HEK293 (cell line): ENCODE results near the gene NCAPD3.
A peak's percentile ranks its signal among the peaks of the same experiment; 100 is the strongest.

Experiments
- CTCF ChIA-PET: fragments of 350-600 bp; formaldehyde crosslinking; extraction: SDS; loops from one replicate; lab custom pipeline; 2021; ENCODE audit warnings: antibody characterized with exemption; lab: Yijun Ruan, JAX
- POLR2A ChIA-PET: fragments of 300-600 bp; formaldehyde crosslinking; extraction: SDS; loops from one replicate; lab custom pipeline; 2020; ENCODE audit warnings: antibody characterized with exemption, inconsistent platforms; lab: Yijun Ruan, JAX
- H3K27ac ChIP-seq: fragments of 200-500 bp; sonication (Bioruptor generic); 2 replicates; pipeline ENCODE4 v1.5.1; 2014; ENCODE audit warnings: low read depth, low read length, control low read depth, inconsistent platforms; ENCODE audit errors: extremely low read depth
- H3K36me3 ChIP-seq, 2 experiments: fragments of 200-500 bp in 1 of 2; sonication (Bioruptor generic) in 1 of 2; 1 replicate in 1 of 2; 2 replicates in 1 of 2; pipeline ENCODE4 v1.5.1; 2014 to 2017; ENCODE audit warnings: inconsistent platforms in 2 of 2, low read length in 2 of 2; ENCODE audit not compliant: control insufficient read depth in 2 of 2, insufficient read depth in 1 of 2
- H3K4me1 ChIP-seq: fragments of 200-500 bp; sonication (Bioruptor generic); 2 replicates; pipeline ENCODE4 v1.5.1; 2014; ENCODE audit warnings: mild to moderate bottlenecking, low read length, inconsistent platforms; ENCODE audit not compliant: control insufficient read depth, insufficient read depth
- H3K4me3 ChIP-seq: 2 replicates; pipeline ENCODE4 v1.5.1; 2011; ENCODE audit warnings: low read depth, mild to moderate bottlenecking, control low read depth, low read length, moderate library complexity
- H3K9me3 ChIP-seq: fragments of 200-500 bp; sonication (Bioruptor generic); 2 replicates; pipeline ENCODE4 v1.5.1; 2014; ENCODE audit warnings: low read depth, low read length, inconsistent platforms; ENCODE audit not compliant: control insufficient read depth, insufficient read depth
- GLIS1 ChIP-seq: fragments of 450-650 bp; formaldehyde crosslinking; IDR thresholded peaks from 2 replicates; pipeline ENCODE4 v1.5.1; 2016; ENCODE audit warnings: missing biosample characterization, missing genetic modification characterization
- ZBTB17 ChIP-seq: fragments of 450-650 bp; formaldehyde crosslinking; IDR thresholded peaks from 2 replicates; pipeline ENCODE4 v1.5.1; 2016; ENCODE audit warnings: missing biosample characterization, missing genetic modification characterization
- ZBTB8A ChIP-seq: fragments of 450-650 bp; formaldehyde crosslinking; IDR thresholded peaks from 2 replicates; pipeline ENCODE4 v1.5.1; 2016; ENCODE audit warnings: missing biosample characterization, missing genetic modification characterization
- ZEB2 ChIP-seq: fragments of 450-650 bp; formaldehyde crosslinking; IDR thresholded peaks from 2 replicates; pipeline ENCODE4 v1.5.1; 2016; ENCODE audit warnings: missing biosample characterization, missing genetic modification characterization
- ZNF114 ChIP-seq: fragments of 450-650 bp; formaldehyde crosslinking; IDR thresholded peaks from 2 replicates; pipeline ENCODE4 v1.5.0; 2017; ENCODE audit warnings: missing biosample characterization, missing genetic modification characterization
- ZNF214 ChIP-seq: fragments of 450-650 bp; formaldehyde crosslinking; IDR thresholded peaks from 2 replicates; pipeline ENCODE4 v1.5.1; 2017; ENCODE audit warnings: missing biosample characterization, mild to moderate bottlenecking, missing genetic modification characterization, borderline replicate concordance
- ZNF221 ChIP-seq: fragments of 450-650 bp; formaldehyde crosslinking; IDR thresholded peaks from 2 replicates; pipeline ENCODE4 v1.5.1; 2017; ENCODE audit warnings: missing biosample characterization, missing genetic modification characterization, borderline replicate concordance
- ZNF302 ChIP-seq: fragments of 450-650 bp; formaldehyde crosslinking; IDR thresholded peaks from 2 replicates; pipeline ENCODE4 v1.5.1; 2016; ENCODE audit warnings: missing biosample characterization, missing genetic modification characterization, low read depth
- ZNF391 ChIP-seq: fragments of 450-650 bp; formaldehyde crosslinking; IDR thresholded peaks from 2 replicates; pipeline ENCODE4 v1.5.1; 2016; ENCODE audit warnings: low read depth, missing biosample characterization, missing genetic modification characterization, borderline replicate concordance
- ZNF571 ChIP-seq: fragments of 450-650 bp; formaldehyde crosslinking; IDR thresholded peaks from 2 replicates; pipeline ENCODE4 v1.5.0; 2017; ENCODE audit warnings: missing biosample characterization, missing genetic modification characterization
- ZSCAN23 ChIP-seq: fragments of 450-650 bp; formaldehyde crosslinking; IDR thresholded peaks from 2 replicates; pipeline ENCODE4 v1.5.1; 2016; ENCODE audit warnings: missing biosample characterization, missing genetic modification characterization
- ZXDB ChIP-seq: fragments of 450-650 bp; formaldehyde crosslinking; IDR thresholded peaks from 2 replicates; pipeline ENCODE4 v1.5.1; 2016; ENCODE audit warnings: missing biosample characterization, missing genetic modification characterization
- TF ChIP-seq, protein P1 (sequence below): fragments of 450-650 bp; formaldehyde crosslinking; IDR thresholded peaks from 2 replicates; pipeline ENCODE4 v1.5.1; 2016; ENCODE audit warnings: missing biosample characterization, missing genetic modification characterization, borderline replicate concordance
- TF ChIP-seq, protein P2 (sequence below): fragments of 450-650 bp; formaldehyde crosslinking; IDR thresholded peaks from 2 replicates; pipeline ENCODE4 v1.5.1; 2016; ENCODE audit warnings: missing biosample characterization, missing genetic modification characterization
- TF ChIP-seq, protein P3 (sequence below): fragments of 450-650 bp; formaldehyde crosslinking; IDR thresholded peaks from 2 replicates; pipeline ENCODE4 v1.5.1; 2016; ENCODE audit warnings: missing biosample characterization, missing genetic modification characterization
- TF ChIP-seq, protein P4 (sequence below): fragments of 450-650 bp; formaldehyde crosslinking; IDR thresholded peaks from 2 replicates; pipeline ENCODE4 v1.5.1; 2016; ENCODE audit warnings: missing biosample characterization, missing genetic modification characterization
- TF ChIP-seq, protein P5 (sequence below): fragments of 450-650 bp; formaldehyde crosslinking; IDR thresholded peaks from 2 replicates; pipeline ENCODE4 v1.5.1; 2016; ENCODE audit warnings: missing biosample characterization, missing genetic modification characterization
- TF ChIP-seq, protein P6 (sequence below): fragments of 450-650 bp; formaldehyde crosslinking; IDR thresholded peaks from 2 replicates; pipeline ENCODE4 v1.5.1; 2017; ENCODE audit warnings: missing biosample characterization, missing genetic modification characterization
- TF ChIP-seq, protein P7 (sequence below): fragments of 450-650 bp; formaldehyde crosslinking; IDR thresholded peaks from 2 replicates; pipeline ENCODE4 v1.5.1; 2016; ENCODE audit warnings: missing biosample characterization, missing genetic modification characterization, low read depth

The NCAPD3 gene

DNA sequence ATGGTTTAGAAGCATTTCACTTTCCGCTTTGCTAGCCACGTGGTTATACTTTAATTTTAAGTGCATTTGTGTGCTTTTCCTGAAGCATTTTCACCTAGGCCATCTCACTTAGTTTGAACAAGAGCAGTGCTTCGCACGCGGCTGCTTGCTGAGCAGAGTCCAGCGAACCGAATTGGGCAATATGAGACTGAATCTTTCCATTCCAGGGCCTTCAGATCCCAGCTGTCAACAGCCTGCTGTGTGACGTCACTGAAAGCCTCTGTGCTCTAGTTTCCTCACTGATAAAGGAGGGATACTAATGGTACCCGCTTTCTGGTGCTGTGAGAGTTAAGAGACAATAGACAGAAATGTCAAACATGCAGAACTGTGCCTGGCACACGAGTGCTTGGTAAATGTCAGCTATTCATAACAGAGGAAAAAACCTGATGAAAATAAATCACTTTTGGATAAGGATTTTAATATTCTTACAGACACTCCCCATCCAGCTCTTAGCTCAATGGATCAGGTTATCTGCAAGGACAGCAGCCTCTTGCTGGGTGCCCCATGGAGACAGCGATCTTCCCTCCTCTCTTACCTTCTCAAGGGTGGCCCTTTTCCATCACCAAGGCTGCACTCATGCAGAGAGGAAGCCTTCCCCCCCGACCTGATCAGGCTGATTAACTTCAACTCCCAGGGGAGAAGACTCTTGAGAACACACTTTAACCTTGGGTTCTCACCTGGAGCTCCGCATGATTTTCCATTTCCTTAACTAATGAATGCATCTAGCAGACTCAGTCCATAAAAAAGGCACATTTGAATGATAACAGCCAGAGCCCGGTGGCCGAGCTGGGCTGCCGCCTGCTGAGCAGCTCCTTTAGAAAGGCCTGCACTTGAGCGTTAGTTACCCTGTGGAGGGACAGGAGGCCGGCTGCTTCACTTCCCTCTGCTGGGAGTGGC lies 48.9 kb upstream of the NCAPD3 start:
- CTCF ChIA-PET = interaction anchor here (0.7 to 5.4 kb wide), 4 partner anchors 11 to 274 kb away, joined by 3 to 35 read pairs (median 5); no protein-coding TSS in a partner anchor
- TF ChIP-seq, protein P1, sequence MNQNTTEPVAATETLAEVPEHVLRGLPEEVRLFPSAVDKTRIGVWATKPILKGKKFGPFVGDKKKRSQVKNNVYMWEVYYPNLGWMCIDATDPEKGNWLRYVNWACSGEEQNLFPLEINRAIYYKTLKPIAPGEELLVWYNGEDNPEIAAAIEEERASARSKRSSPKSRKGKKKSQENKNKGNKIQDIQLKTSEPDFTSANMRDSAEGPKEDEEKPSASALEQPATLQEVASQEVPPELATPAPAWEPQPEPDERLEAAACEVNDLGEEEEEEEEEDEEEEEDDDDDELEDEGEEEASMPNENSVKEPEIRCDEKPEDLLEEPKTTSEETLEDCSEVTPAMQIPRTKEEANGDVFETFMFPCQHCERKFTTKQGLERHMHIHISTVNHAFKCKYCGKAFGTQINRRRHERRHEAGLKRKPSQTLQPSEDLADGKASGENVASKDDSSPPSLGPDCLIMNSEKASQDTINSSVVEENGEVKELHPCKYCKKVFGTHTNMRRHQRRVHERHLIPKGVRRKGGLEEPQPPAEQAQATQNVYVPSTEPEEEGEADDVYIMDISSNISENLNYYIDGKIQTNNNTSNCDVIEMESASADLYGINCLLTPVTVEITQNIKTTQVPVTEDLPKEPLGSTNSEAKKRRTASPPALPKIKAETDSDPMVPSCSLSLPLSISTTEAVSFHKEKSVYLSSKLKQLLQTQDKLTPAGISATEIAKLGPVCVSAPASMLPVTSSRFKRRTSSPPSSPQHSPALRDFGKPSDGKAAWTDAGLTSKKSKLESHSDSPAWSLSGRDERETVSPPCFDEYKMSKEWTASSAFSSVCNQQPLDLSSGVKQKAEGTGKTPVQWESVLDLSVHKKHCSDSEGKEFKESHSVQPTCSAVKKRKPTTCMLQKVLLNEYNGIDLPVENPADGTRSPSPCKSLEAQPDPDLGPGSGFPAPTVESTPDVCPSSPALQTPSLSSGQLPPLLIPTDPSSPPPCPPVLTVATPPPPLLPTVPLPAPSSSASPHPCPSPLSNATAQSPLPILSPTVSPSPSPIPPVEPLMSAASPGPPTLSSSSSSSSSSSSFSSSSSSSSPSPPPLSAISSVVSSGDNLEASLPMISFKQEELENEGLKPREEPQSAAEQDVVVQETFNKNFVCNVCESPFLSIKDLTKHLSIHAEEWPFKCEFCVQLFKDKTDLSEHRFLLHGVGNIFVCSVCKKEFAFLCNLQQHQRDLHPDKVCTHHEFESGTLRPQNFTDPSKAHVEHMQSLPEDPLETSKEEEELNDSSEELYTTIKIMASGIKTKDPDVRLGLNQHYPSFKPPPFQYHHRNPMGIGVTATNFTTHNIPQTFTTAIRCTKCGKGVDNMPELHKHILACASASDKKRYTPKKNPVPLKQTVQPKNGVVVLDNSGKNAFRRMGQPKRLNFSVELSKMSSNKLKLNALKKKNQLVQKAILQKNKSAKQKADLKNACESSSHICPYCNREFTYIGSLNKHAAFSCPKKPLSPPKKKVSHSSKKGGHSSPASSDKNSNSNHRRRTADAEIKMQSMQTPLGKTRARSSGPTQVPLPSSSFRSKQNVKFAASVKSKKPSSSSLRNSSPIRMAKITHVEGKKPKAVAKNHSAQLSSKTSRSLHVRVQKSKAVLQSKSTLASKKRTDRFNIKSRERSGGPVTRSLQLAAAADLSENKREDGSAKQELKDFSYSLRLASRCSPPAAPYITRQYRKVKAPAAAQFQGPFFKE (tag by site-specific recombination) = no peak
- TF ChIP-seq ZEB2 (tag by site-specific recombination) (no peak), ZXDB (no peak), ZNF214 (tag by site-specific recombination) (no peak), GLIS1 (tag by site-specific recombination) (peak; percentile 84), ZBTB8A (peak; percentile 25; the same call in 1 of the 2 replicates), ZNF114 (tag by site-specific recombination) (no peak), ZNF571 (tag by site-specific recombination) (no peak), ZNF391 (tag by site-specific recombination) (no peak), ZNF302 (no peak), ZNF221 (tag by site-specific recombination) (no peak), ZBTB17 (tag by site-specific recombination) (0 out of 2 replicates have a peak, but pooled peaks have one; percentile 14), ZSCAN23 (tag by site-specific recombination) (no peak)
- TF ChIP-seq, protein P2, sequence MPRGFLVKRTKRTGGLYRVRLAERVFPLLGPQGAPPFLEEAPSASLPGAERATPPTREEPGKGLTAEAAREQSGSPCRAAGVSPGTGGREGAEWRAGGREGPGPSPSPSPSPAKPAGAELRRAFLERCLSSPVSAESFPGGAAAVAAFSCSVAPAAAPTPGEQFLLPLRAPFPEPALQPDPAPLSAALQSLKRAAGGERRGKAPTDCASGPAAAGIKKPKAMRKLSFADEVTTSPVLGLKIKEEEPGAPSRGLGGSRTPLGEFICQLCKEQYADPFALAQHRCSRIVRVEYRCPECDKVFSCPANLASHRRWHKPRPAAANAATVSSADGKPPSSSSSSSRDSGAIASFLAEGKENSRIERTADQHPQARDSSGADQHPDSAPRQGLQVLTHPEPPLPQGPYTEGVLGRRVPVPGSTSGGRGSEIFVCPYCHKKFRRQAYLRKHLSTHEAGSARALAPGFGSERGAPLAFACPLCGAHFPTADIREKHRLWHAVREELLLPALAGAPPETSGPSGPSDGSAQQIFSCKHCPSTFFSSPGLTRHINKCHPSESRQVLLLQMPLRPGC = no peak
- TF ChIP-seq, protein P3, sequence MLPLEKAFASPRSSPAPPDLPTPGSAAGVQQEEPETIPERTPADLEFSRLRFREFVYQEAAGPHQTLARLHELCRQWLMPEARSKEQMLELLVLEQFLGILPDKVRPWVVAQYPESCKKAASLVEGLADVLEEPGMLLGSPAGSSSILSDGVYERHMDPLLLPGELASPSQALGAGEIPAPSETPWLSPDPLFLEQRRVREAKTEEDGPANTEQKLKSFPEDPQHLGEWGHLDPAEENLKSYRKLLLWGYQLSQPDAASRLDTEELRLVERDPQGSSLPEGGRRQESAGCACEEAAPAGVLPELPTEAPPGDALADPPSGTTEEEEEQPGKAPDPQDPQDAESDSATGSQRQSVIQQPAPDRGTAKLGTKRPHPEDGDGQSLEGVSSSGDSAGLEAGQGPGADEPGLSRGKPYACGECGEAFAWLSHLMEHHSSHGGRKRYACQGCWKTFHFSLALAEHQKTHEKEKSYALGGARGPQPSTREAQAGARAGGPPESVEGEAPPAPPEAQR = no peak
- TF ChIP-seq, protein P4, sequence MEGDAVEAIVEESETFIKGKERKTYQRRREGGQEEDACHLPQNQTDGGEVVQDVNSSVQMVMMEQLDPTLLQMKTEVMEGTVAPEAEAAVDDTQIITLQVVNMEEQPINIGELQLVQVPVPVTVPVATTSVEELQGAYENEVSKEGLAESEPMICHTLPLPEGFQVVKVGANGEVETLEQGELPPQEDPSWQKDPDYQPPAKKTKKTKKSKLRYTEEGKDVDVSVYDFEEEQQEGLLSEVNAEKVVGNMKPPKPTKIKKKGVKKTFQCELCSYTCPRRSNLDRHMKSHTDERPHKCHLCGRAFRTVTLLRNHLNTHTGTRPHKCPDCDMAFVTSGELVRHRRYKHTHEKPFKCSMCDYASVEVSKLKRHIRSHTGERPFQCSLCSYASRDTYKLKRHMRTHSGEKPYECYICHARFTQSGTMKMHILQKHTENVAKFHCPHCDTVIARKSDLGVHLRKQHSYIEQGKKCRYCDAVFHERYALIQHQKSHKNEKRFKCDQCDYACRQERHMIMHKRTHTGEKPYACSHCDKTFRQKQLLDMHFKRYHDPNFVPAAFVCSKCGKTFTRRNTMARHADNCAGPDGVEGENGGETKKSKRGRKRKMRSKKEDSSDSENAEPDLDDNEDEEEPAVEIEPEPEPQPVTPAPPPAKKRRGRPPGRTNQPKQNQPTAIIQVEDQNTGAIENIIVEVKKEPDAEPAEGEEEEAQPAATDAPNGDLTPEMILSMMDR (tag by site-specific recombination) = no peak
- TF ChIP-seq, protein P5, sequence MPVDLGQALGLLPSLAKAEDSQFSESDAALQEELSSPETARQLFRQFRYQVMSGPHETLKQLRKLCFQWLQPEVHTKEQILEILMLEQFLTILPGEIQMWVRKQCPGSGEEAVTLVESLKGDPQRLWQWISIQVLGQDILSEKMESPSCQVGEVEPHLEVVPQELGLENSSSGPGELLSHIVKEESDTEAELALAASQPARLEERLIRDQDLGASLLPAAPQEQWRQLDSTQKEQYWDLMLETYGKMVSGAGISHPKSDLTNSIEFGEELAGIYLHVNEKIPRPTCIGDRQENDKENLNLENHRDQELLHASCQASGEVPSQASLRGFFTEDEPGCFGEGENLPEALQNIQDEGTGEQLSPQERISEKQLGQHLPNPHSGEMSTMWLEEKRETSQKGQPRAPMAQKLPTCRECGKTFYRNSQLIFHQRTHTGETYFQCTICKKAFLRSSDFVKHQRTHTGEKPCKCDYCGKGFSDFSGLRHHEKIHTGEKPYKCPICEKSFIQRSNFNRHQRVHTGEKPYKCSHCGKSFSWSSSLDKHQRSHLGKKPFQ (tag by site-specific recombination) = peak; percentile 35; the same call in 1 of the 2 replicates
- TF ChIP-seq, protein P6, sequence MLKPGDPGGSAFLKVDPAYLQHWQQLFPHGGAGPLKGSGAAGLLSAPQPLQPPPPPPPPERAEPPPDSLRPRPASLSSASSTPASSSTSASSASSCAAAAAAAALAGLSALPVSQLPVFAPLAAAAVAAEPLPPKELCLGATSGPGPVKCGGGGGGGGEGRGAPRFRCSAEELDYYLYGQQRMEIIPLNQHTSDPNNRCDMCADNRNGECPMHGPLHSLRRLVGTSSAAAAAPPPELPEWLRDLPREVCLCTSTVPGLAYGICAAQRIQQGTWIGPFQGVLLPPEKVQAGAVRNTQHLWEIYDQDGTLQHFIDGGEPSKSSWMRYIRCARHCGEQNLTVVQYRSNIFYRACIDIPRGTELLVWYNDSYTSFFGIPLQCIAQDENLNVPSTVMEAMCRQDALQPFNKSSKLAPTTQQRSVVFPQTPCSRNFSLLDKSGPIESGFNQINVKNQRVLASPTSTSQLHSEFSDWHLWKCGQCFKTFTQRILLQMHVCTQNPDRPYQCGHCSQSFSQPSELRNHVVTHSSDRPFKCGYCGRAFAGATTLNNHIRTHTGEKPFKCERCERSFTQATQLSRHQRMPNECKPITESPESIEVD (tag by site-specific recombination) = no peak
- TF ChIP-seq, protein P7, sequence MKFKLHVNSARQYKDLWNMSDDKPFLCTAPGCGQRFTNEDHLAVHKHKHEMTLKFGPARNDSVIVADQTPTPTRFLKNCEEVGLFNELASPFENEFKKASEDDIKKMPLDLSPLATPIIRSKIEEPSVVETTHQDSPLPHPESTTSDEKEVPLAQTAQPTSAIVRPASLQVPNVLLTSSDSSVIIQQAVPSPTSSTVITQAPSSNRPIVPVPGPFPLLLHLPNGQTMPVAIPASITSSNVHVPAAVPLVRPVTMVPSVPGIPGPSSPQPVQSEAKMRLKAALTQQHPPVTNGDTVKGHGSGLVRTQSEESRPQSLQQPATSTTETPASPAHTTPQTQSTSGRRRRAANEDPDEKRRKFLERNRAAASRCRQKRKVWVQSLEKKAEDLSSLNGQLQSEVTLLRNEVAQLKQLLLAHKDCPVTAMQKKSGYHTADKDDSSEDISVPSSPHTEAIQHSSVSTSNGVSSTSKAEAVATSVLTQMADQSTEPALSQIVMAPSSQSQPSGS (tag by site-specific recombination) = peak; percentile 60

More for the DNA sequence above, 48.9 kb upstream of the NCAPD3 start:
- H3K27ac ChIP-seq = no peak overlapping the region
- POLR2A ChIA-PET = interaction anchor here (0.8 to 2.2 kb wide), 4 partner anchors 11 to 239 kb away, joined by 3 to 11 read pairs (median 8); partner anchors contain the start of genes ACAD8, NCAPD3, THYN1 and VPS26B
- H3K36me3 ChIP-seq = no peaks in the 10 kb centered on the region
- H3K4me3 ChIP-seq = no peak overlapping the region
- peaks cover 7% of the 10 kb centered on the region for H3K4me1 ChIP-seq
- no peaks in the 10 kb centered on the region for H3K9me3 ChIP-seq
